ENCODE measurements around the gene GNAI1.

Gene GNAI1

DNA sequence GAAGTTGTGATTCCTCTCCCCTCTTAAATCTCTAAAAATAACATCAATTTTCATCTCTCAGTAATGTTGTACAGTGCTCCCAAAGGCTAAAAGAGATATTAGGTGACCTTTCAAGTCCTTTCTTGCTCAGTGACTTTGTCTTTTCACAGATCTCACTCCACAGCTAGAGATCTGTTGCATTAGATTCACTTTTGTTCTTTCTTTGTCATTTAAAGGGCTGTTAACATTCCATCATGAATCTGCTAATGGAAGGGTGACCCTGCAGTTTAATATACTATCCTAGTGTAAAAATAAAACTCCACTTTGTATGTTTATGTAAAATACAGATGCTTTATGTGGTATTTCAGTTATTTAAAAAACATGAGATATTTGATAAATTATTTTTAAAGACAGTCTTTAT is 30.5 kb downstream of the GNAI1 start:
- no peak for DNase-seq

DNA sequence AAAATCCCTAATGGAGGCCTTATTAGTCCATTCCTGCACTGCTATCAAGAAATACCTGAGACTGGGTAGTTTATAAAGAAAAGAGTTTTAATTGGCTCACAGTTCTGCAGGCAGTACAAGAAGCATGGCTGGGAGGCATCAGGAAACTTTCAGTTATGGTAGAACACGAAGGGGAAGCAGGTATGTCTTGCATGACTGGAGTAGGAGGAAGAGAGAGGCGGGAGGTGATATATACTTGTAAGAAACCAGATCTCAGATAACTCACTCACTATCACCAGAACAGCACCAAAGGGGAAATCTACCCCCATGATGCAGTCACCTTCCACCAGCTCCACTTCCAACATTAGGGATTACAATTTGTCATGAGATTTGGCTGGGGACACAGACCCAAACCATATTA is 35.8 kb downstream of the GNAI1 start:
- no peak for DNase-seq

DNA sequence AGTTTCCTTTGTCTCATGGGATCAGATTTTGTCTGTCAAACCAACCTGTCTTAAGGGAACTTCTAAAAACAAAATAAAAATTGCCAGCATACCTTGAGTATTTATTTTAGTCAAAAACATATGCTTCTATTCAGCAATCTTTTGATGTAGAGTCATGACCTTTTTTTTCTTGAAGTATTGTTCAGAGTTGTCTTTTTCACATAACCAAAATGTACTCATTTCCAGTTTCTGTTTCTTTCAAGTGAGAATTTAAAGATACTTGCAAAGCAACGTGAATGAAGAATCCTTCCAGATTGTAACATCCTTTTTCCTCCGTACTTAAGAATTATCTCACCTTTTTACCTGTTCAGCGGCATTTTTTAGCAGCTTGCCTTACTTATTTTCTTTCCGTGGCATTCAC is 37.8 kb downstream of the GNAI1 start:
- DNase-seq = no peak

DNA sequence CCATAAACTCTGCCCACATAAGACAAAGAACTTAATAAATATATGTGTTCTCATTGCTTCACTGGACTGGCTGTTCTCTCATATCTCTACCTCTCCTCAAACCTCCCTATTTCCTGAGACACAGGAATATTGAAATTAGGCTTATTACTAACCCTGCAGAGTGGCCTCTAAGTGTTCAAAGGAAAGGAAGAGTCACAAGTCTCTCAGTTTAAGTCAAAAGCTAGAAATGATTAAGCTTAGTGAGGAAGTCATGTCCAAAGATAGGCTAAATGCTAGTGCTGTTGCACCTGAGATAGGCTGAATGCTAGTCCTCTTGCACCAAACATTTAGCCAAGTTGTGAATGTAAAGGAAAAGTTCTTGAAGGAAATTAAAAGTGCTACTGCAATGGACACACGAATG is 41.1 kb downstream of the GNAI1 start:
- no peak for DNase-seq

GRCh38 chr7:80181411-80181810 is 46.8 kb downstream of the GNAI1 start:
- DNase-seq = no peak

DNA sequence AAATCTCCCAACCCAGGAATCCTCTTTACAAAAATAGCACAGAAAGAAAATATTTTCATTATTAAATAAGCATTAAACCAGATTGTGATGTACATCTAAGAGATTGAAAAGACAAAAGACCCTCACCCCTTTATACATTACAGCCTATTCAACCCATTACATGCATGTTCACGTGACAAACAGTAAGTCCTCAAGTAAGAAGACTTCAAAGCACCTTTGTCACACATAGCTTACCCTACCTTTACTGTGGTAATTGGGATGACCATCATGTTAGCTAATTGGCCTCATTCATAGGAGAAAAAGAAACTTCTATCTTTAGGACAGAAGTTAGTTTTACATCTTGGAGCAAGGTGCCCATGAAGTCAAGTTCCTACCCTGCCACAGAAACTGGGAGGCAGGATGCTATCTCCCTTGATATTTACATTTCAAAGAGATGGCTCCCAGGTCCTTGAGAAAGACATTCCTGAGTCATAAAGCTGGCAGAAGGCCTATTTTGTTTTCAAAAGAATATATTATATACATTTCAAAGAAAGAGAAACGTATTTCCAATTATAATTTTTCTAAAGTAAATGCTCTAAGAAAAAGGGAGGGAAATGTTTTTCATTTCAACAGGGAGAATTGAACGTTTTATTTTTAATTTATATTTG is 48.1 kb downstream of the GNAI1 start:
- DNase-seq = no peak

DNA sequence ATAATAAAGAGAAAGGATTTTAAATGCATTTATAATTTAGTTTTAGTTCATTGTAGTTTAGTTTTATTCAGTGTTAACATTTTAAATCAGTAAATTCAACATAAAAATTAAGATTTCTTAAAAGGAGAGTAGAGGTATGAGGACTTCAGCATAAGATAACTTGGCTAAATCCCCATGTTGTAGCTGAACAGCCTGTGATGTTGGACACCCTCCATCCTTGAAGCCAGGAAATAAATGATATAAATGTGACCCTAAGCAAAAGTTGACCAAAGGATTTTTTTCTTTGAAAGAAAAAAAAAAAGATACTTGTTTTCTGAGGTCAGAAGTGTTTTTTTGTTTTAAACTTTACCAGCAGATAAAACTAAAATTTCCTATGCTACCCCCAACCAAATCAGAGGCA is 48.7 kb downstream of the GNAI1 start:
- DNase-seq = no peak

DNA sequence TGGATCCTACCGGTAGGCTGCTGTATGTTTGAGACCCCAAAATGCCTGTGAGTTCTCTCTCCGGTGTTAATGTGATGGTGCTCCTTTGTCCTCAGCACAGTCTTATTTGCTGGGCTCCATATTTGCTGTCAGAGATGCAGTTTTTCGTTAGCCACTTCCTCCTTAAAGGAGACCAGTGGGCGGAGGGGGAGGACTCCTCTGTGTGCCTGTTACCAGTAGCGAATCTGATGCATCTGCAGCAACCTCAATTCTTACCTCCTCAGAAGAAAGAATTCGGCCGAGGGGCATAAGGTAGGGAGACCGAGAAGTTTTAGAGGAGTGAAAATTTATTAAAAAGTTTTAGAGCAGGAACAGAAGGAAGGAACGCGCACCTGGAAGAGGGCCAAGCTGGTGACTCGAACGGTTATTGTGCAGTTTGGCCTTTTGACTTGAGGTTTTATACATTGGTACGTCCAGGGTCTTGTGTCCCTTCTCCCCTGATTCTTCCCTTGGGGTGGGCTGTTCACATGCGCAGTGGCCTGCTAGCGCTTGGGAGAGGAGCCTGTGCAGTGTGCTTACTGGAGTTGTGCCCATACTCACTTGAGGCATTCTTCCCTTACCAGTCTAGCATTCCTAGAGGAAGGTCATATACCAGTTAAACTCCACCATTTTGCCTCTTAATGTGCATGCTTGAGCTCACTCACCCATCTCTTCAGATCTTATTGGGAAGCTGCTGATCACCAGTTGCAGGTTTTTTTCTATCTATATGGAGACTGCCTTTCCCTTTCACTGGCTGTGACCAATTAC is 49.5 kb downstream of the GNAI1 start:
- no peak for DNase-seq

DNA sequence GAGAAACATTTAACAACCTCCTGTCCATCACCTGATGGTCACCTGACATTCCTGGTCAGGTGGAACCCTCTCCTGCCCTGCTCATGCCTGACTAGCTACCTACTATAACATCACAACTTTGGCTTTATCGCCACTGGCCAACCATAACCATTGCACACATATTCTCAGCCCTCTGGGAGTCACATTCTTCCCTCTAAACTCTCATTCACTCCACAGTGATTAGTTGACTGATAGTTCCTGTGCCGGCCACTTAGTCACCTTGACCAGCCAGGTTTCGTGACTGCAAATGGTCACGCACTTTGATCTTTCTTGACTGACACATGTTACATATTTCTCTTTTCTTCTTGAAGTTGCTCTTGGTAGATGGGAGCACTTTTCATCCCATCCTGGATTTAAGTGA is 50.1 kb downstream of the GNAI1 start:
- DNase-seq = no peak

DNA sequence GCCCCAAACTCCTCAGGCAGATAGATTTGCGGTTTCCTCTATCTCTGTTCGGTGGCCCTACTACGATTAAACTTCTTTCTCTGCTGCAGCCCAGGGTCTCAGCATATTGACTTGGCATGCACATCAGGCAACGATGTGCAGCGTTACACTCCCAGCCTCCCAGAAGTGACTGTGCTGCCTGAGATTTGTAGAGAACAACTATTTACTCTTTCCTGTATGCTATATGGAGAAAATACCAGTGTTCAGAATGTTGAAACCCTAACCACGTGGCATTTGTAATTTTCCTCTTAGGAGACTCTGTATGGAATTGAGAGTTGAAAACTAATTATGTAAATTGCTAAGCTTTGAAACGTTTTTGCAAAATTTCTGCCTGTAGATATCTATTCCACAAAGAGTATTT is 50.9 kb downstream of the GNAI1 start:
- no peak for DNase-seq

- peak; percentile 25 for DNase-seq
Observed at GRCh38 chr7:80186721-80187120, 52.1 kb downstream of the GNAI1 start.

GRCh38 chr7:80187279-80187678 is 52.6 kb downstream of the GNAI1 start:
- DNase-seq = no peak

- no peak for DNase-seq
Observed at GRCh38 chr7:80187727-80188126, 53.1 kb downstream of the GNAI1 start.

GRCh38 chr7:80189638-80190037 is 55.0 kb downstream of the GNAI1 start:
- no peak for DNase-seq

DNA sequence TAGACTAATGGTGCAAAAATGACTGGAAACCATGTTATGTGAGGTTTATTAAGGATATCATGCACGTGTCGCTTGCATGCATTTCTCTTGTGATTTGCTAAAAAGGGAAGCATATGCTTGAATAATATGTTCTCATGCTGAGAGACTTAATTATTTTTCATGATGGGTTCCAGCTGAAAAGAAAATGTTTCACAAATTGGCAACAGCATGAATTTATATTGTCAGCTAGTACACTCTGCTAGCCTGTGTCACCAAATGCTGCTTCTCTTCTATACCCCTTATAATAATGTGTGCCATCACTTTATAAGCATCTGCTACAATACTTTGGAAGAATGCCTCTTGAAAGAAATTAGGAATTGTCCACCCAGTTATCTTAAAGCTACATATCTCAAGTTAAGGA is 63.0 kb downstream of the GNAI1 start:
- no peak for DNase-seq

GRCh38 chr7:80199051-80199450 is 64.4 kb downstream of the GNAI1 start:
- DNase-seq = no peak

- no peak for DNase-seq
Observed at GRCh38 chr7:80204454-80204853, 69.8 kb downstream of the GNAI1 start.

DNA sequence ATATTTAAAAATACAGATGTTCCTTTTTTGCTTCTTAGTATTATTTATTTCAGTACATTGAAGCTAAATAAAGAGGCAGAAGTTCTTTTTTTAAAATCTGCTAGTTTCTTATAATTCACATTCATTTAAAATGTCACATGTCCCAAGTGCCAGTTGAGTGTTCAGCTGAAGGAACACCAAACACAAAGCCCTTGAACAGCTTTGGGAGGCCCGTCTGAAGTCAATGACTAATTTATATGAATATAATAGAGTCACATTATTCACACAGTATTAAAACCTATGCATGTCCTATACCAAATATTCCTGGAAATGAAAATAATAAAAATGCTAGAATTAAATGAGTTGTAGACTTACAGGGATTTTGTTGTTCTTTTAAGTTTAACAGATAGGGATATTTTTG is 70.3 kb downstream of the GNAI1 start:
- no peak for DNase-seq

- DNase-seq = no peak
Observed at GRCh38 chr7:80206763-80207162, 72.1 kb downstream of the GNAI1 start.

DNA sequence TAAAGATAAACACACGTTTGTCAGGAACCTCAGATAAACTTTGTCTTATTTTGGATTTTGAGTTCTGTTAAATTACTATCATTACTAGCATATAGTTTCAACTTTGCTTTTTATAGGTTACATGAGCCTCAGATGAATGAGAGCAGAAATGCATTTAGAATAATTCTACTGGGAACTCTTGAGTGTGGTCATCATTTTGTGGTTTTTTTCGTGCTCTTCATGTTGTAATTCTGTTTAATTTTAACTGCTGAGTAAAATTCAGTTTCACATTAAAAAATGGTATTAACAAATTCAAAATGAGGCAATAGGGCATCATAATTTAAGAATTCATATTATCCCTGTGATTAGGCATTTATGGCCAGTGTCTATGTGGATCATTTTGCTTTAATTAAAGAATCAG is 72.9 kb downstream of the GNAI1 start:
- no peak for DNase-seq

DNA sequence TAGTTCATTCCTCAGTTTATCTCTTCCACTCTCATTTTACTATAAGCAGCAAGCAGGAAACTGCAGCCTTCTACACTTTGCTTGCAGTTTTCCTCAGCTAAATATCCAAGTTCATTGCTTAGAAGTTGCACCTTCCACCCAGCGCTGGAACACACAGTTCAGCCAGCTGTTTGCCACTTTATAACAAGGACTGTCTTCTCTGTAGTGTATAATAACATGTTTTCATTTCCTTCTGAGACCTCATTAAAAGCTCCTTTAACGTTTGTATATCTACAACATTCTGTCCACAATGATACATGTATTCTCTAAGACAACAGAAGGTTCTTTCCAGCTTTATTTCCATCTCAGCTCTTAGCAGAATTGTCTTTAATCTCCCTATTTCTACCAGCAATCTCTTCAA is 74.1 kb downstream of the GNAI1 start:
- no peak for DNase-seq

- no peak for DNase-seq
Observed at GRCh38 chr7:80210400-80210799, 75.8 kb downstream of the GNAI1 start.

DNA sequence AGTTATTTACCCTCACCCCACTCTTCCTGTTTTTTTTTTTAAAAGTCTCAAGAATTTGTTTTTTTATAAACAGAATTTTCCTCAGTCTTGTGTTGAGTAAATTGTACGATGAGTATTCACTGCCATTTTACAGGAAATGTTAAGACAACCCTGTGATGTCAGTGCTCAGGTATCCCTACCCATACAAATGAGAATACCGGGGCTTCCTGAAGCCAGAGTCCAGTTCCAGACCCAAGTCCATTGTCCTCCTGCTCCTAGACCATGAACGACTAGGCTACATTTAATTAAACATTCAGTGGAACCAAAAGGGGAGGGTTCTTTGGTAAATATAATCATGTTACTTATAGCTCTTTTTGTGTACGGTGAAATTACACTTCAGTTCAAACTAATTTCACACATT is 79.2 kb downstream of the GNAI1 start:
- DNase-seq = no peak

DNA sequence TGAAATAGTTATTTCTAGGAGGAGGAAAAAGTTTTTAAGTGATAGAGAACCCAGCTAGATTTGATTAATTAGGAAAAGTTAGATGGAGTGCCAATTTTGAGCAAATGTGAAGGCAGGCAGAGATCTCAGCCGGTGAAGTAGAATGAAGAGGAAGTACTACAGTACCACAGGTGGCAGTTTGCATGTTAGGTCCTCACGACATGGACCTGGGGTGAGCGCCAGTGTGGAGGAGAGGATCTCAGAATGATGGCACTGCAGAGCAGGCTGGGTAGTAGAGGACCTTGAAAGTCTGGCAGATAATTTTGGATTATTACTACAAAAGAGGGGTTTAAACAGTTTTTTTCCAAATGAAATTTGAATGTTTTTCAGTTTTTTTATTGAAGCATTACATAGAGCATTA is 81.1 kb downstream of the GNAI1 start:
- no peak for DNase-seq

All from NCI-H1105 treated with DMSO at 0.1 percent for 48 hours (cell line).